Keratinocyte (primary cell): ENCODE data around the gene ROR1.

ENCODE experiments used
- EZH2 ChIP-seq: IDR thresholded peaks from one replicate; pipeline ENCODE4 v1.6.1; 2012; ENCODE audit warnings: inconsistent platforms, mild to moderate bottlenecking, low read length, moderate library complexity
- TF ChIP-seq, protein P1 (sequence below), 3 experiments: IDR thresholded peaks in 1 of 3; conservative IDR thresholded peaks in 1 of 3; optimal IDR thresholded peaks in 1 of 3; 2 replicates in 2 of 3; 3 replicates in 1 of 3; pipeline versions ENCODE3 to v1.5.1; 2011; ENCODE audit warnings: low read length in 3 of 3, mild to moderate bottlenecking in 3 of 3, moderate library complexity in 2 of 3, control low read depth in 1 of 3, inconsistent platforms in 1 of 3; ENCODE audit not compliant: insufficient read depth in 2 of 3; ENCODE audit errors: extremely low read depth in 1 of 3

DNA sequence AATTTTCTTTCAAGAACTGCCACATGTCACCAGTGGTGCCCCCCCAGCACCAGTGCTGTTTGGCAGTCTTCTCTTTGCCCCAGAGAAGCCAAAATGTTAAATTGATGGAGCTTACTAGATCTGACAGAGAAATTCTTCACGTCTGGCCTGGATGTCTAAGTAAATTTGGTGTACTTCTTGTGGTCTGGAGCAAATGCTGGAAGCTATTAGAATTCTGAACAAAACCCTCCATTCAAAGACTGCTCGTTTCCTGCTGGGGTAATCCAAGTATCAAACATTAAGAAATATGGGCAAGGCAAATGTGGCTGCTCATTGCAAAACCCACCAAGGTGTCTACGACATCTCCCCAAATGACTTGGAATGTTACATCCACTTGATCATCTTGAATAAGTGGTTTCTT, 92.3 kb downstream of the ROR1 start:
- TF ChIP-seq, protein P1, sequence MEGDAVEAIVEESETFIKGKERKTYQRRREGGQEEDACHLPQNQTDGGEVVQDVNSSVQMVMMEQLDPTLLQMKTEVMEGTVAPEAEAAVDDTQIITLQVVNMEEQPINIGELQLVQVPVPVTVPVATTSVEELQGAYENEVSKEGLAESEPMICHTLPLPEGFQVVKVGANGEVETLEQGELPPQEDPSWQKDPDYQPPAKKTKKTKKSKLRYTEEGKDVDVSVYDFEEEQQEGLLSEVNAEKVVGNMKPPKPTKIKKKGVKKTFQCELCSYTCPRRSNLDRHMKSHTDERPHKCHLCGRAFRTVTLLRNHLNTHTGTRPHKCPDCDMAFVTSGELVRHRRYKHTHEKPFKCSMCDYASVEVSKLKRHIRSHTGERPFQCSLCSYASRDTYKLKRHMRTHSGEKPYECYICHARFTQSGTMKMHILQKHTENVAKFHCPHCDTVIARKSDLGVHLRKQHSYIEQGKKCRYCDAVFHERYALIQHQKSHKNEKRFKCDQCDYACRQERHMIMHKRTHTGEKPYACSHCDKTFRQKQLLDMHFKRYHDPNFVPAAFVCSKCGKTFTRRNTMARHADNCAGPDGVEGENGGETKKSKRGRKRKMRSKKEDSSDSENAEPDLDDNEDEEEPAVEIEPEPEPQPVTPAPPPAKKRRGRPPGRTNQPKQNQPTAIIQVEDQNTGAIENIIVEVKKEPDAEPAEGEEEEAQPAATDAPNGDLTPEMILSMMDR (optimal IDR thresholded peaks at IDR 0.05 in 1 of 3, IDR thresholded peaks at IDR 0.05 in 1 of 3, conservative IDR thresholded peaks at IDR 0.05 in 1 of 3; ENCODE audit: extremely low read depth in 1 of 3, insufficient read depth in 2 of 3, low read length in 3 of 3): no peak
- TF ChIP-seq EZH2: no peak
